ENCODE data around the gene RETREG3. TPM values are rescaled to one million over a fixed set of nuclear protein-coding genes. Genes with fewer than 3 reads are reported as not detected.

Gene RETREG3
- total RNA-seq, 3 donors from 2014 or later (not counting 1 experiment from before 2014, with no cell fraction given): 76.0 to 114 (median 101) TPM

GRCh38 chr17:42596386-42596785, 12.8 kb downstream of the RETREG3 start:
- Histone ChIP-seq H3K4me1 (ENCODE audit: control insufficient read depth, insufficient read depth, low read length) (no peaks in the 10 kb centered on the region), H3K27me3 (ENCODE audit: control insufficient read depth, insufficient read depth, low read length) (no peaks in the 10 kb centered on the region), H3K27ac (ENCODE audit: low read length) (no peak overlapping the region), H3K9me3 (ENCODE audit: control insufficient read depth, insufficient read depth, low read length) (no peaks in the 10 kb centered on the region), H3K36me3 (ENCODE audit: control insufficient read depth, insufficient read depth, low read length) (peaks cover 32% of the 10 kb centered on the region), H3K4me3 (ENCODE audit: low read length) (no peak overlapping the region)
- DNase-seq (no peak), ATAC-seq (no peak)
- H3K27me3 Mint-ChIP-seq (ENCODE audit: low read depth in 2 of 2): no peaks in the 10 kb centered on the region
- no peaks in the 10 kb centered on the region for H3K9me3 Mint-ChIP-seq
- H3K27ac Mint-ChIP-seq: peak overlapping the region in 1 of 2 donors; percentile 73
- no peak overlapping the region for H3K4me3 Mint-ChIP-seq
- WGBS (ENCODE audit: insufficient coverage): 91% methylated on average over 2 of the region's 3 CpGs
- no peaks in the 10 kb centered on the region for H3K36me3 Mint-ChIP-seq
- TF ChIP-seq CTCF (IDR thresholded peaks at IDR 0.05): no peak
- intact Hi-C loops (cut with micrococcal nuclease): no loop called here
- peaks cover 11 to 27% of the 10 kb centered on the region in 2 donors for H3K4me1 Mint-ChIP-seq

- H3K27ac Mint-ChIP-seq: no peak overlapping the region
- H3K27me3 Mint-ChIP-seq (ENCODE audit: low read depth in 2 of 2): no peaks in the 10 kb centered on the region
- H3K9me3 ChIP-seq (ENCODE audit: control insufficient read depth, insufficient read depth, low read length): no peaks in the 10 kb centered on the region
- H3K27me3 ChIP-seq (ENCODE audit: control insufficient read depth, insufficient read depth, low read length): no peaks in the 10 kb centered on the region
- H3K9me3 Mint-ChIP-seq: no peaks in the 10 kb centered on the region
- no peaks in the 10 kb centered on the region for H3K36me3 Mint-ChIP-seq
- H3K36me3 ChIP-seq (ENCODE audit: control insufficient read depth, insufficient read depth, low read length): peaks cover 58% of the 10 kb centered on the region
- peaks cover 8 to 14% of the 10 kb centered on the region in 2 donors for H3K4me1 Mint-ChIP-seq
- no peak for TF ChIP-seq CTCF (IDR thresholded peaks at IDR 0.05)
- no peak overlapping the region for H3K4me3 Mint-ChIP-seq
- DNase-seq: no peak
- no peak overlapping the region for H3K4me3 ChIP-seq (ENCODE audit: low read length)
- no peaks in the 10 kb centered on the region for H3K4me1 ChIP-seq (ENCODE audit: control insufficient read depth, insufficient read depth, low read length)
- intact Hi-C loops (cut with micrococcal nuclease): no loop called here
- WGBS (ENCODE audit: insufficient coverage): over 99% methylated on average over 8 of the region's 9 CpGs
- ATAC-seq: no peak
- no peak overlapping the region for H3K27ac ChIP-seq (ENCODE audit: low read length)
These were observed 17.8 kb downstream of the RETREG3 start for GRCh38 chr17:42591411-42591810.

GRCh38 chr17:42590886-42591285, 18.3 kb downstream of the RETREG3 start:
- H3K4me3 ChIP-seq (ENCODE audit: low read length): no peak overlapping the region
- TF ChIP-seq CTCF (IDR thresholded peaks at IDR 0.05): no peak
- no peaks in the 10 kb centered on the region for H3K36me3 Mint-ChIP-seq
- peaks cover 5 to 15% of the 10 kb centered on the region in 2 donors for H3K4me1 Mint-ChIP-seq
- ATAC-seq (no peak), DNase-seq (no peak)
- intact Hi-C loops (cut with micrococcal nuclease): no loop called here
- H3K27ac Mint-ChIP-seq: no peak overlapping the region
- no peaks in the 10 kb centered on the region for H3K27me3 Mint-ChIP-seq (ENCODE audit: low read depth in 2 of 2)
- no peaks in the 10 kb centered on the region for H3K9me3 Mint-ChIP-seq
- H3K9me3 ChIP-seq (ENCODE audit: control insufficient read depth, insufficient read depth, low read length): no peaks in the 10 kb centered on the region
- H3K4me3 Mint-ChIP-seq: no peak overlapping the region
- 100% methylated on average over 2 of the region's 2 CpGs for WGBS (ENCODE audit: insufficient coverage)
- H3K4me1 ChIP-seq (ENCODE audit: control insufficient read depth, insufficient read depth, low read length): no peaks in the 10 kb centered on the region
- no peaks in the 10 kb centered on the region for H3K27me3 ChIP-seq (ENCODE audit: control insufficient read depth, insufficient read depth, low read length)
- no peak overlapping the region for H3K27ac ChIP-seq (ENCODE audit: low read length)
- peaks cover 55% of the 10 kb centered on the region for H3K36me3 ChIP-seq (ENCODE audit: control insufficient read depth, insufficient read depth, low read length)

- peaks cover 81% of the 10 kb centered on the region for H3K36me3 ChIP-seq (ENCODE audit: control insufficient read depth, insufficient read depth, low read length)
- Mint-ChIP-seq H3K36me3 (peaks cover 7% of the 10 kb centered on the region), H3K4me1 (peaks cover 5 to 15% of the 10 kb centered on the region in 2 donors), H3K4me3 (no peak overlapping the region), H3K27me3 (ENCODE audit: low read depth in 2 of 2) (no peaks in the 10 kb centered on the region), H3K27ac (peak overlapping the region in 1 of 2 donors; percentile 62), H3K9me3 (no peaks in the 10 kb centered on the region)
- H3K4me1 ChIP-seq (ENCODE audit: control insufficient read depth, insufficient read depth, low read length): peaks cover 3% of the 10 kb centered on the region
- no peak for ATAC-seq
- no peak for TF ChIP-seq CTCF (IDR thresholded peaks at IDR 0.05)
- H3K27me3 ChIP-seq (ENCODE audit: control insufficient read depth, insufficient read depth, low read length): no peaks in the 10 kb centered on the region
- H3K4me3 ChIP-seq (ENCODE audit: low read length): no peak overlapping the region
- H3K9me3 ChIP-seq (ENCODE audit: control insufficient read depth, insufficient read depth, low read length): no peaks in the 10 kb centered on the region
- H3K27ac ChIP-seq (ENCODE audit: low read length): no peak overlapping the region
- intact Hi-C loops (cut with micrococcal nuclease): no loop called here
- 85% methylated on average over 7 of the region's 7 CpGs for WGBS (ENCODE audit: insufficient coverage)
- no peak for DNase-seq
These were observed 22.5 kb downstream of the RETREG3 start for GRCh38 chr17:42586514-42587230.

All from natural killer cell (primary cell).